ENCODE measurements around the gene COL6A2.
"Not testable (repeated sequence)": the region's sequence is repeated elsewhere in the genome, so short reads cannot be mapped to it uniquely, and the experiment has no call there.

Gene COL6A2

GRCh38 chr21:46067505-46068201, 30.3 kb upstream of the COL6A2 start:
- Histone ChIP-seq H3K27ac (ENCODE audit: low read depth, low read length) (no peak overlapping the region), H2AFZ (ENCODE audit: low read length, unreplicated experiment) (no peak overlapping the region), H3K79me2 (ENCODE audit: control insufficient read depth, insufficient read depth, low read length, unreplicated experiment) (no peaks in the 10 kb centered on the region), H3K36me3 (ENCODE audit: insufficient read depth, low read length) (no peaks in the 10 kb centered on the region), H3K27me3 (ENCODE audit: insufficient read depth, low read length) (no peaks in the 10 kb centered on the region), H3K4me1 (ENCODE audit: control insufficient read depth, insufficient read depth, low read length, unreplicated experiment) (peaks cover 26% of the 10 kb centered on the region), H3K4me3 (ENCODE audit: low read depth, low read length) (no peak overlapping the region)

GRCh38 chr21:46068516-46069079, 29.3 kb upstream of the COL6A2 start:
- peaks cover 24% of the 10 kb centered on the region for H3K4me1 ChIP-seq (ENCODE audit: control insufficient read depth, insufficient read depth, low read length, unreplicated experiment)
- no peak overlapping the region for H3K27ac ChIP-seq (ENCODE audit: low read depth, low read length)
- no peaks in the 10 kb centered on the region for H3K79me2 ChIP-seq (ENCODE audit: control insufficient read depth, insufficient read depth, low read length, unreplicated experiment)
- H3K4me3 ChIP-seq (ENCODE audit: low read depth, low read length): no peak overlapping the region
- no peaks in the 10 kb centered on the region for H3K27me3 ChIP-seq (ENCODE audit: insufficient read depth, low read length)
- H3K36me3 ChIP-seq (ENCODE audit: insufficient read depth, low read length): no peaks in the 10 kb centered on the region
- no peak overlapping the region for H2AFZ ChIP-seq (ENCODE audit: low read length, unreplicated experiment)

GRCh38 chr21:46069166-46069565, 28.7 kb upstream of the COL6A2 start:
- H3K27ac ChIP-seq (ENCODE audit: low read depth, low read length): no peak overlapping the region
- H3K4me3 ChIP-seq (ENCODE audit: low read depth, low read length): no peak overlapping the region
- no peaks in the 10 kb centered on the region for H3K36me3 ChIP-seq (ENCODE audit: insufficient read depth, low read length)
- H3K79me2 ChIP-seq (ENCODE audit: control insufficient read depth, insufficient read depth, low read length, unreplicated experiment): no peaks in the 10 kb centered on the region
- H3K4me1 ChIP-seq (ENCODE audit: control insufficient read depth, insufficient read depth, low read length, unreplicated experiment): peaks cover 24% of the 10 kb centered on the region
- no peak overlapping the region for H2AFZ ChIP-seq (ENCODE audit: low read length, unreplicated experiment)
- no peaks in the 10 kb centered on the region for H3K27me3 ChIP-seq (ENCODE audit: insufficient read depth, low read length)

DNA sequence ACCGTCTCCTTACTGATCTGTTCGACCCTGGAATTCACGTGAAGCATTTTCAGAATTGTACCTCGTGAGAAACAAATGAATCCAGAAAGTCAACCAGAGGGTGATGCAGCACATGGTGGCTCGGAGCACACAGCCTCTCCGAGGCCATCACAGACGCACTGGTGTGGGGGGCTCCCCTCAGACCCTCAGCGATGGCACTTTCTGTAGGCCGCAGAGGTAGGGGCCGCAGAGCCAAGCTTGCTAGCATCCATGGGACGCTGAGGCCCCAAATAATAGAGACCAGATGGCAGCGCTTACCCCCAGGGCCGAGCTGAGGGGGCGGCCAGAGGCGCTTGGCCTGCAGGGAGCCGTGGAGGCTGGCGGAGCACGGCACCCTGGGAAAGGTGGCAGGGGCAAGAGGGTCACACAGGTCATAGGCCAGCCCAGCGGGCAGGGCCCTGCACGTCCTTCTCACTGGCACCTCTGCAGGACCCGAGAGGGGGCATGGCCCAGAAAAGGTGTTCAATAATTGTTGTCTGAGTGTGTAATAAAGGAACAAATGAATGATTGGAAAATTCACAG, 28.1 kb upstream of the COL6A2 start:
- Histone ChIP-seq H3K27ac (ENCODE audit: low read depth, low read length) (no peak overlapping the region), H3K27me3 (ENCODE audit: insufficient read depth, low read length) (no peaks in the 10 kb centered on the region)

GRCh38 chr21:46071082-46071481, 26.8 kb upstream of the COL6A2 start:
- peaks cover 10% of the 10 kb centered on the region for H3K4me1 ChIP-seq (ENCODE audit: control insufficient read depth, insufficient read depth, low read length, unreplicated experiment)
- H3K79me2 ChIP-seq (ENCODE audit: control insufficient read depth, insufficient read depth, low read length, unreplicated experiment): no peaks in the 10 kb centered on the region
- H3K27me3 ChIP-seq (ENCODE audit: insufficient read depth, low read length): no peaks in the 10 kb centered on the region
- no peak overlapping the region for H2AFZ ChIP-seq (ENCODE audit: low read length, unreplicated experiment)
- H3K27ac ChIP-seq (ENCODE audit: low read depth, low read length): no peak overlapping the region
- H3K36me3 ChIP-seq (ENCODE audit: insufficient read depth, low read length): no peaks in the 10 kb centered on the region
- no peak overlapping the region for H3K4me3 ChIP-seq (ENCODE audit: low read depth, low read length)

More for the DNA sequence above, 28.1 kb upstream of the COL6A2 start:
- Histone ChIP-seq H3K79me2 (ENCODE audit: control insufficient read depth, insufficient read depth, low read length, unreplicated experiment) (no peaks in the 10 kb centered on the region), H3K36me3 (ENCODE audit: insufficient read depth, low read length) (no peaks in the 10 kb centered on the region), H3K4me1 (ENCODE audit: control insufficient read depth, insufficient read depth, low read length, unreplicated experiment) (peaks cover 23% of the 10 kb centered on the region), H3K4me3 (ENCODE audit: low read depth, low read length) (no peak overlapping the region), H2AFZ (ENCODE audit: low read length, unreplicated experiment) (no peak overlapping the region)

DNA sequence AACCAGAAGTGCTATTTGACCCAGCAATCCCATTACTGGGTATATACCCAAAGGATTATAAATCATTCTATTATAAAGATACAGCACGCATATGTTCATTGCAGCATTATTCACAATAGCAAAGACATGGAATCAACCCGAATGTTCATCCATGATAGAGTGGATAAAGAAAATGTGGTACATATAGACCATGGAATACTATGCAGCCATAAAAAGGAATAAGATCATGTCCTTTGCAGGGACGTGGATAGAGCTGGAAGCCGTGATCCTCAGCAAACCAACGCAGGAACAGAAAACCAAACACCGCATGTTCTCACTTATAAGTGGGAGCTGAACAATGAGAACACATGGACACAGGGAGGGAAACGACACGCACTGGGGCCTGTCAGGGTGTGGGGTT, 21.2 kb upstream of the COL6A2 start:
- not testable (repeated sequence) for H3K79me2 ChIP-seq (ENCODE audit: control insufficient read depth, insufficient read depth, low read length, unreplicated experiment); H3K27me3 ChIP-seq (ENCODE audit: insufficient read depth, low read length); H2AFZ ChIP-seq (ENCODE audit: low read length, unreplicated experiment); H3K4me3 ChIP-seq (ENCODE audit: low read depth, low read length); H3K27ac ChIP-seq (ENCODE audit: low read depth, low read length); H3K36me3 ChIP-seq (ENCODE audit: insufficient read depth, low read length)
- peaks cover 27% of the 10 kb centered on the region for H3K4me1 ChIP-seq (ENCODE audit: control insufficient read depth, insufficient read depth, low read length, unreplicated experiment)

DNA sequence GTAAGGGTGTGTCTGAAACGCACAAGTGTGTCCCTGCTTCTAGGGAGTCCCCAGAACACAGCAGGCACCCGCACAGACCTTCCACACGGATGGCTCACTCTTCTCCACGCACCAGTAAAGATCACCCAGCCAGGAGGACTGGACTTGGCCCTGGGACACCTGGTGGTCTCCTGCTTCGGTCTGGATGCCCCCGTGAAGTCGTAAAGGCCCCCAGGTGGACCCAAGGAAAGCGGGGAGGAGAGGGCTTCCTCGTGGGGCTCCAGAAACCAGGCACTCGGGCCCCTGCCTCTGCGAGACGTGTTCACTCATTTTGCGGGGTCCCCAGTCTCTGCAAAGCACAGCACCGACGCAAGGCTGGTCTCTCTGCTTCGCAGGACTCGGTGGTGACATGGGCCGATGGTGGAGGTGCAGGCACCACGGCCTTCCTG, 20.2 kb upstream of the COL6A2 start:
- Histone ChIP-seq H2AFZ (ENCODE audit: low read length, unreplicated experiment) (no peak overlapping the region), H3K79me2 (ENCODE audit: control insufficient read depth, insufficient read depth, low read length, unreplicated experiment) (no peaks in the 10 kb centered on the region), H3K27me3 (ENCODE audit: insufficient read depth, low read length) (no peaks in the 10 kb centered on the region), H3K36me3 (ENCODE audit: insufficient read depth, low read length) (no peaks in the 10 kb centered on the region), H3K27ac (ENCODE audit: low read depth, low read length) (no peak overlapping the region), H3K4me3 (ENCODE audit: low read depth, low read length) (no peak overlapping the region), H3K4me1 (ENCODE audit: control insufficient read depth, insufficient read depth, low read length, unreplicated experiment) (peaks cover 28% of the 10 kb centered on the region)

DNA sequence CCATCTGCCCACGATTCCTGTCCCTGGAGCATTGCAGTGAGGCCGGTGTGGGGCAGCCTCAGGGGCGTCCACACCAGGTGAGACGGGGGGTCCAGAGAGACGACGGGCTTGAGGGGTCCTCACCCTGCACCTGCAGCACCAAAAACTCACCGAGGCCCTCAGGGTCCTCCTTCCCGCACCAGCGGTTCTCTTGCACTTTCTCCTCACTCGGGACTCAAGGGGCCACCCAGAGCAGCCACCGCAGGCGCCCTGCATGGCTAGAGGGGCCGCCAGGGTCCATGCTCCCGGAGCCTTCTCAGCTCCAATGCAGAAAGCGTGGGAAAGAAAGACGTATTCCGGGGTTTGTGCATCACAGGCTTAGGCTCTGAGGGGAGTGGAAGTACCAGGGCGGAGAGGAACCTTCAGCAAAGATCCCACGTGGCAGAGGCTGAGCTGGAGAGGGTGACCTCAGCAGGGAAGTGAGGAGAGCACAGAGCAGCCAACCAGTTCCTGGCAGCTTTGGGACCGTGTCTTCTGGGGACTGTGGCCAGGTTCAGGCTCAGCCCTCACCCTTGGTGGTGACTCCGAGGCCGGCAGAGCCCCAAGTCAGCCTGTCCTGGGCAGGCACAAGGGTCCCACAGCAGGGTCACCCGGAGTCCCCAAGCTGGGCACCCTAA, 19.5 kb upstream of the COL6A2 start:
- H3K27me3 ChIP-seq (ENCODE audit: insufficient read depth, low read length): no peaks in the 10 kb centered on the region
- no peak overlapping the region for H3K4me3 ChIP-seq (ENCODE audit: low read depth, low read length)
- no peaks in the 10 kb centered on the region for H3K79me2 ChIP-seq (ENCODE audit: control insufficient read depth, insufficient read depth, low read length, unreplicated experiment)
- peak overlapping the region; percentile 78 for H3K27ac ChIP-seq (ENCODE audit: low read depth, low read length)
- no peak overlapping the region for H2AFZ ChIP-seq (ENCODE audit: low read length, unreplicated experiment)
- no peaks in the 10 kb centered on the region for H3K36me3 ChIP-seq (ENCODE audit: insufficient read depth, low read length)
- H3K4me1 ChIP-seq (ENCODE audit: control insufficient read depth, insufficient read depth, low read length, unreplicated experiment): peaks cover 28% of the 10 kb centered on the region

DNA sequence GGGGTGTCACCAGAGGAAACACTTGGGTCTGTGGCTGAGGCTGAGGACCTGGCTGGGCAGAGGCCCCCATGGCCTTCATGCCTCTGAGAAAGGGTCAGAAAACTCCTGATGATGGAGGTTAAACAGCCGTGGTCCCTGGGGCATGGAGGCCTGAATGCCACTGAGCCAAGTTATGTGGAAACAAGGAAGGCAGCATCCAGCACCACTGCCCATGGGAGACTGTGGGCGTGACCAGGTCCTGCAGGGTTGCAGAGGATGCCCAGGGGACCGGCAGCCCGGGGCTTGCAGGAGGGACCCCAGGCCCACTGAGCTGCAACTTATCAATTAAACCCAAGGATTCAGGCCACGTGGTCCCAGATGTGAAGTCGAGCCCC, 18.9 kb upstream of the COL6A2 start:
- Histone ChIP-seq H3K79me2 (ENCODE audit: control insufficient read depth, insufficient read depth, low read length, unreplicated experiment) (no peaks in the 10 kb centered on the region), H3K27ac (ENCODE audit: low read depth, low read length) (peak overlapping the region; percentile 78), H3K4me3 (ENCODE audit: low read depth, low read length) (0 out of 2 replicates have a peak overlapping the region, but pooled peaks have one; percentile 5), H3K36me3 (ENCODE audit: insufficient read depth, low read length) (no peaks in the 10 kb centered on the region), H3K27me3 (ENCODE audit: insufficient read depth, low read length) (no peaks in the 10 kb centered on the region), H2AFZ (ENCODE audit: low read length, unreplicated experiment) (no peak overlapping the region), H3K4me1 (ENCODE audit: control insufficient read depth, insufficient read depth, low read length, unreplicated experiment) (peaks cover 28% of the 10 kb centered on the region)

- no peaks in the 10 kb centered on the region for H3K36me3 ChIP-seq (ENCODE audit: insufficient read depth, low read length)
- H3K79me2 ChIP-seq (ENCODE audit: control insufficient read depth, insufficient read depth, low read length, unreplicated experiment): no peaks in the 10 kb centered on the region
- H3K27me3 ChIP-seq (ENCODE audit: insufficient read depth, low read length): no peaks in the 10 kb centered on the region
- peaks cover 28% of the 10 kb centered on the region for H3K4me1 ChIP-seq (ENCODE audit: control insufficient read depth, insufficient read depth, low read length, unreplicated experiment)
- 0 out of 2 replicates have a peak overlapping the region, but pooled peaks have one; percentile 5 for H3K4me3 ChIP-seq (ENCODE audit: low read depth, low read length)
- no peak overlapping the region for H2AFZ ChIP-seq (ENCODE audit: low read length, unreplicated experiment)
- peak overlapping the region; percentile 78 for H3K27ac ChIP-seq (ENCODE audit: low read depth, low read length)
Observed at GRCh38 chr21:46079352-46080170, 18.4 kb upstream of the COL6A2 start.

All from ACC112 (cell line).